Karpas-422 (cell line): ENCODE results near the gene TNIP3. TPM values are rescaled to one million over a fixed set of nuclear protein-coding genes. Genes with fewer than 3 reads are reported as not detected.

Experiments used
- DNase-seq: peaks from one replicate; pipeline ENCODE4 v3.0.0-alpha.2; 2015
- H2AFZ ChIP-seq: fragments of 200-600 bp; sonication (generic); 2 replicates; pipeline ENCODE4 v1.6.1; 2014; ENCODE audit warnings: antibody characterized with exemption, low read length, mixed read lengths
- H3K27ac ChIP-seq: fragments of 200-600 bp; sonication (generic); 2 replicates; pipeline ENCODE4 v1.5.1; 2014; ENCODE audit warnings: mild to moderate bottlenecking, low read length, moderate library complexity
- H3K27me3 ChIP-seq: fragments of 200-600 bp; sonication (generic); 2 replicates; pipeline ENCODE4 v1.6.1; 2014; ENCODE audit warnings: low read length, mixed read lengths
- H3K36me3 ChIP-seq: fragments of 200-600 bp; sonication (generic); 2 replicates; pipeline ENCODE4 v1.6.1; 2014; ENCODE audit warnings: low read length, mixed read lengths; ENCODE audit not compliant: insufficient read depth
- H3K4me1 ChIP-seq: fragments of 200-600 bp; sonication (generic); 2 replicates; pipeline ENCODE4 v1.6.1; 2014; ENCODE audit warnings: mild to moderate bottlenecking, low read length, mixed read lengths
- H3K4me2 ChIP-seq: fragments of 200-600 bp; sonication (generic); 2 replicates; pipeline ENCODE4 v1.6.1; 2014; ENCODE audit warnings: low read length, low read depth, mild to moderate bottlenecking; ENCODE audit not compliant: poor library complexity, severe bottlenecking
- H3K4me3 ChIP-seq: fragments of 200-600 bp; sonication (generic); 2 replicates; pipeline ENCODE4 v1.5.1; 2014; ENCODE audit warnings: mild to moderate bottlenecking, antibody characterized with exemption, low read length, mixed read lengths
- H3K79me2 ChIP-seq: fragments of 200-600 bp; sonication (generic); 2 replicates; pipeline ENCODE4 v1.6.1; 2014; ENCODE audit warnings: mild to moderate bottlenecking, low read length, mixed read lengths
- H3K9ac ChIP-seq: fragments of 200-600 bp; sonication (generic); 2 replicates; pipeline ENCODE4 v1.6.0; 2014; ENCODE audit warnings: low read length
- H3K9me2 ChIP-seq: fragments of 200-600 bp; sonication (generic), shearing (Covaris generic); replicated peaks from 2 replicates; pipeline ENCODE4 v1.6.0; 2014; ENCODE audit warnings: mild to moderate bottlenecking, low read length, moderate library complexity; ENCODE audit not compliant: insufficient read depth
- H3K9me3 ChIP-seq: fragments of 300-700, 200-600 bp; sonication (generic); 2 replicates; pipeline ENCODE4 v1.6.1; 2014; ENCODE audit warnings: low read length, mixed read lengths
- H4K20me1 ChIP-seq: fragments of 200-600 bp; sonication (generic); 2 replicates; pipeline ENCODE4 v1.6.1; 2014; ENCODE audit warnings: mild to moderate bottlenecking, antibody characterized with exemption, low read length, low read depth; ENCODE audit not compliant: insufficient read depth
- total RNA-seq: library from RNA; depleted of rRNA; stranded (reverse); fragments of >200 nt; shearing (Covaris generic); gene quantifications from 2 replicates; pipeline ENCODE4 v1.2.3, GENCODE V29; 2014; ENCODE audit warnings: low replicate concordance

Gene TNIP3
- total RNA-seq, 1 experiment from 2014 or later: not detected

DNA sequence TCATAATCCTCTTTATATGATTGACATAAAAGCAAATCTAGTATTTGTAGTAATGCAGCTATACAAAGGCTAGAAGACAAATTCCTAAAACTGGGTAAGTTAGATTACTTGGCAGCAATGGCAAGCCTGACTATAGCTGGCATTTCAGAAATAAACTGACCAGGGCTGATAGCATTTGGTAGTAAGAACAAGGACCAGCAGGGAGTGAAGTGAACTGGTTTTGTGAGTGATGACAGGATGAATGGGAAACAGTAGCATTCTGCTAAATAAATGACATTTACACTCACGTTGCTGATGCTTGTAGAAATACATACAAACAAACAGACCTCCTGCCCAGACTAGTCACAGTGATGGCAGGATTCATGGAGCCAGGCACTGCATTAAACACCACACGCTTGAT, 31.5 kb upstream of the TNIP3 start:
- Histone ChIP-seq H3K4me3 (no peak overlapping the region), H2AFZ (no peak overlapping the region), H3K36me3 (no peaks in the 10 kb centered on the region), H4K20me1 (no peaks in the 10 kb centered on the region), H3K9me2 (no peaks in the 10 kb centered on the region), H3K4me2 (no peak overlapping the region), H3K9me3 (no peaks in the 10 kb centered on the region), H3K27me3 (no peaks in the 10 kb centered on the region), H3K27ac (no peak overlapping the region), H3K79me2 (no peaks in the 10 kb centered on the region), H3K9ac (no peak overlapping the region), H3K4me1 (no peaks in the 10 kb centered on the region)
- DNase-seq: no peak

DNA sequence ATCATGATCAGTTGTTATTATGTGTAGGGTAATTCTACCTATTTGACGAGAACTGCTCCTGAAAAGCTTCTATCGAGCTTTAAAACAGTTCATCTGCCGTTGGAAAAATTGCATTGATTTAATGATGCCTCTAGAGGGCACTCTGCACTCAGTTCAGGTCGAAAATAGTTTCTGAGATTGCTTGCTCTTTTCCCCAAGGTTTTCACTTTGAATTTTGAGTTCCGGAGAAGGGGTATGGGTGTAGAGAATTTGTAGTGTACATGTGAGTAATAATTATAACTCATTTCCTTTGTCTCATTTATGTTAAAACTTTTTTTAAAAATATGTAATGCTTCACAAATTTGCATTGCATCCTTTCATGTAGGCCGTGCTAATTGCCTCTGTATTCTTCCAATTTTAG, 28.4 kb upstream of the TNIP3 start:
- peak; percentile 79 for DNase-seq
- H2AFZ ChIP-seq: no peak overlapping the region
- no peaks in the 10 kb centered on the region for H3K36me3 ChIP-seq
- no peak overlapping the region for H3K27ac ChIP-seq
- no peak overlapping the region for H3K4me2 ChIP-seq
- H3K79me2 ChIP-seq: no peaks in the 10 kb centered on the region
- no peaks in the 10 kb centered on the region for H3K9me3 ChIP-seq
- H3K9ac ChIP-seq: no peak overlapping the region
- H3K27me3 ChIP-seq: no peaks in the 10 kb centered on the region
- H3K4me3 ChIP-seq: no peak overlapping the region
- H3K4me1 ChIP-seq: no peaks in the 10 kb centered on the region
- no peaks in the 10 kb centered on the region for H3K9me2 ChIP-seq
- no peaks in the 10 kb centered on the region for H4K20me1 ChIP-seq

DNA sequence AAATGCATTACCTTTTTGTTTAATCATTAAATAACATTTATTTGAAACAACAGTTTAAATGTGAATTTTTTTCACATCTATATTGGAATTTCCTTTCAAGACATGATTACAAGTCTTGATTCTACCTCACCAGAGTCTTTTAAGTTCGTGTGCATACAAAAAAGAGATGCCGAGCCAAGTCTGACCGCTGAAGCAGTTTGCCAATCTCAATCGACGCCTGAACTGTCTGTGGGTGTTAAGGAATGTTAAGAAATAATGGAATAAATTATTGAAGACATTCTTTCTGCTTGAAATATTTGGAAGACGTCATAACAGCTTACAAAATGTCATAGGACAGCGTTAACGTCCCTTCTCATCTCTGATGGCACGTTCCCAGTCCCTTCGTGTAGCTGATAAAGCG, 27.9 kb upstream of the TNIP3 start:
- no peak overlapping the region for H3K4me3 ChIP-seq
- H4K20me1 ChIP-seq: no peaks in the 10 kb centered on the region
- H3K36me3 ChIP-seq: no peaks in the 10 kb centered on the region
- H3K9me2 ChIP-seq: no peaks in the 10 kb centered on the region
- DNase-seq: no peak
- no peaks in the 10 kb centered on the region for H3K4me1 ChIP-seq
- H3K79me2 ChIP-seq: no peaks in the 10 kb centered on the region
- no peak overlapping the region for H3K4me2 ChIP-seq
- H3K27me3 ChIP-seq: no peaks in the 10 kb centered on the region
- H3K27ac ChIP-seq: no peak overlapping the region
- H3K9ac ChIP-seq: no peak overlapping the region
- no peak overlapping the region for H2AFZ ChIP-seq
- no peaks in the 10 kb centered on the region for H3K9me3 ChIP-seq

DNA sequence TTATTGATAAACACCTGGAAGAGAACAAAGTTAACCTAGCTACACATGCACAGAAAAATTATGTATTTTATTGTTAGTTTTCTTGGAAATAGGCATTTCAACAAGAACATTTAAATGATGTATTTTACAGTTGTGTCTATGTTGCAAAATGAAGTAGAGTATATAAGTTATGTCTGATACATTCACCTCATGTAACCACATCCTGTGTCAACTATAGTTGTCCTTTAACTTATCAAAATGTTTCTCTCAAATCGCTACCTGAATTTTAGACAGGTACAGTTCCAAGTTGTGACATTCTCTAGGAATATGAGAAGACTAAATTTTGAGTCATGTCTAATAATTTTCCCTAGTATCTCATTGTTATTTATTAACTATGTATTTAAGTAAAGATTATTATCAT, 27.2 kb upstream of the TNIP3 start:
- Histone ChIP-seq H3K79me2 (no peaks in the 10 kb centered on the region), H3K36me3 (no peaks in the 10 kb centered on the region), H3K9me2 (no peaks in the 10 kb centered on the region), H3K4me1 (no peaks in the 10 kb centered on the region), H3K4me3 (no peak overlapping the region), H2AFZ (no peak overlapping the region), H3K27me3 (no peaks in the 10 kb centered on the region), H4K20me1 (no peaks in the 10 kb centered on the region), H3K9ac (no peak overlapping the region), H3K9me3 (no peaks in the 10 kb centered on the region), H3K27ac (no peak overlapping the region), H3K4me2 (no peak overlapping the region)
- no peak for DNase-seq

DNA sequence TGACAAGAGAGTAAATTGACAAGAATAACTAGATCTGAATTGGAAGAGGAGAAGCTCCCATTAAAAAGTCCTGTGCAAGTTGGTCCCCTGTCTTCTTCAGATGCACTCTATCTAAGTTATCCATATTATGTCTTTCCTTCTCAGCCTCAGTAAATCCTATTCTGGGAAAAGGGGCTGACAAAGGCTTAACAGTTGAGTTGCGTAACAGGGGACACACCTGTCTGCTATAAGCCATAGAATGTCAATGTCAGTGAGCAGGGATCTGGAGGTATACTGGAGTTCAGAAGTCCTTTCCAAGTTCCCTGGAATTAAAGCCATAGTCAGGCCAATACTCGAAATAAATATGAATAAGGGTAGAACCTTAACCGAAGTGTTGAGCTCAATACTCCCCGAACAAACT, 26.3 kb upstream of the TNIP3 start:
- H3K4me3 ChIP-seq: no peak overlapping the region
- H3K9me3 ChIP-seq: no peaks in the 10 kb centered on the region
- H4K20me1 ChIP-seq: no peaks in the 10 kb centered on the region
- DNase-seq: no peak
- H3K27ac ChIP-seq: no peak overlapping the region
- H3K36me3 ChIP-seq: no peaks in the 10 kb centered on the region
- no peak overlapping the region for H3K4me2 ChIP-seq
- peaks cover 8% of the 10 kb centered on the region for H3K4me1 ChIP-seq
- no peak overlapping the region for H3K9ac ChIP-seq
- H3K27me3 ChIP-seq: no peaks in the 10 kb centered on the region
- no peaks in the 10 kb centered on the region for H3K79me2 ChIP-seq
- no peaks in the 10 kb centered on the region for H3K9me2 ChIP-seq
- H2AFZ ChIP-seq: no peak overlapping the region

DNA sequence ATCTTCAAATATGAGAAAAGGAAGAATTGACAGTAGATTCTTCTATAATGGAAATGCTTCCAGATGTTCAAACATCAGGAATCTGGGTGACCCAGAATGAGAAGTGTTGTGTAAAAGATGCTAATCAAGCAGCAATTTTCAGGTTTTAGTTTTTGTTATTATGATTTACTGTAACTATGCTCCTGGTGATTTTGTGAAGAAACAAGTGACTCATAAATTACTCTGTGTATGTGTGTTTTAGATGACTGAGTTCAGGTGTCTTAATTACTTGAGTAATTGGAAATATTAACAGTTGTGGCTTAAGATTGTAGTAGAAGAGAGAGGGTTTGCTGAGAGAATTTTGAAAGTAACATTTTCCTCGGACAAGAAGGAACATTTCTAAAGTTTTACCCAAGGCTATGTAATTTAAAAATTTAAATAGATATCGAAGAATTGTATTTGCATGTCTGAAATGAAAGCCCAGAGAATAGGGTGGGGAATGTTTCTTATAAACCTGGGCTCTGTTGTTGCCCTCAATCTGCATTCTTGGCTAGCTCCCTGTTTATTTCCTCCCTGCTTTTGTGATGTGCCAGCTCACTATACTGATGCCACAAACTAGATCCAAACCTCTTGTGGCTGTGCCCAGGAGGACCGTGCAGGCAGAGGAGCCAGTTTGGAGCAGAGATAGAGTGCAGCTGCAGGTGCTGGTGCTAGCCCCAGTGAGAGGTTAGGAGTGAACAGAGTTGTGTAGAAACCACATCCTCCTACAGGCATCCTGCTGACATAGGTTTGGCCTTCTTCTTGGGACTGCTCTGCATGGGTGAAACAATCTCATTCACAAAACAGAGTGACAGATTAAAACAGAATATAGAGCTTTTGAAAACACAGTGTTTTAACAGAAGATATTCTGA, 25.4 kb upstream of the TNIP3 start:
- Histone ChIP-seq H3K4me1 (peaks cover 8% of the 10 kb centered on the region), H3K4me3 (no peak overlapping the region), H3K27ac (no peak overlapping the region), H3K9me3 (no peaks in the 10 kb centered on the region), H2AFZ (no peak overlapping the region), H3K9ac (no peak overlapping the region), H3K79me2 (no peaks in the 10 kb centered on the region), H4K20me1 (no peaks in the 10 kb centered on the region), H3K9me2 (no peaks in the 10 kb centered on the region), H3K4me2 (no peak overlapping the region), H3K27me3 (no peaks in the 10 kb centered on the region), H3K36me3 (no peaks in the 10 kb centered on the region)
- DNase-seq: no peak

DNA sequence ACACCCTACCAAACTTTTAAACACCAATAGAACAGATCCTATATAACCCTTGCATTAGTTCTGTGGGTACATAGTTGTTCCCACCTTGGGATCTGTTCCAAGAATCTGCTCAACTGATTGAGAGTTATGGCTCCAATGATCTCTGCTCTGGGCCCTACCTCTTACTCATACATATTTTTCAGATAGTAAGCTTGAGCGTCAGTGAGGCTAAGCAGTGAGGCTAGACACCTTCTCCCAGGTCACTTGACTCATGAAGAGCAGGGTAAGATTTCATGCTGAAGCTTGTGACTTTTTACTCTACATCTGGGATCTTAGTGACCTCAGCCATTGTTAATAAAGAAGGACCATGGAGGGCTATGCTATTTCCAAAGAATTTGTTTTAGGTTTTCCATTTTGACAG, 23.1 kb upstream of the TNIP3 start:
- Histone ChIP-seq H3K9me3 (no peaks in the 10 kb centered on the region), H3K4me1 (peaks cover 12% of the 10 kb centered on the region), H3K36me3 (no peaks in the 10 kb centered on the region), H3K27me3 (no peaks in the 10 kb centered on the region), H4K20me1 (no peaks in the 10 kb centered on the region), H3K9me2 (no peaks in the 10 kb centered on the region), H3K9ac (no peak overlapping the region), H3K4me3 (no peak overlapping the region), H3K27ac (no peak overlapping the region), H2AFZ (no peak overlapping the region), H3K4me2 (no peak overlapping the region), H3K79me2 (no peaks in the 10 kb centered on the region)
- no peak for DNase-seq

DNA sequence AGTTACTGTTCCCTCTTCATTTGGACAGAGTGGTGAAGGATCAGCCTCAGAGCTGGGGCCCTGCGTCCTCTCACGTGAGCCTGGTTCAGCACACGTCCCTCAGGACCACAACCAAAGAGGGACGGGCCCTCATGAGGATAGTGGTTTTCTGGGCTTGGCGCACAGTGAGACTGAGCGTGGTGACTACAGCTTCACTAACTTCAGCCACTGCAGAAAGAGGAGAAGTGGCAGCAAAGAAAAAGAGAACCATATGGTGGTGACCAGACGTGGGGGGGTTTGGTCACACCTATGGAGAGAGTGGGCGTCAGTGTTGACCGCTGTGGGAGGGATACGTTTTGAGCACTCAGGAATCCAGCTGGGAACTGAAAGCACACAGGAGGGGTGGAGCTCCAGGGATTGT, 21.8 kb upstream of the TNIP3 start:
- Histone ChIP-seq H3K9ac (no peak overlapping the region), H3K27me3 (no peaks in the 10 kb centered on the region), H3K36me3 (no peaks in the 10 kb centered on the region), H3K9me2 (no peaks in the 10 kb centered on the region), H2AFZ (no peak overlapping the region), H3K4me3 (no peak overlapping the region), H3K9me3 (no peaks in the 10 kb centered on the region), H3K79me2 (no peaks in the 10 kb centered on the region), H3K4me2 (no peak overlapping the region), H3K4me1 (peaks cover 16% of the 10 kb centered on the region), H3K27ac (no peak overlapping the region), H4K20me1 (no peaks in the 10 kb centered on the region)
- DNase-seq: peak; percentile 65
